GM12878 (cell line): Measurements from ENCODE around the gene RXFP1.
"Not testable (repeated sequence)": the region's sequence is repeated elsewhere in the genome, so short reads cannot be mapped to it uniquely, and the experiment has no call there.

Experiments
- EZH2 ChIP-seq: IDR thresholded peaks from 2 replicates; pipeline ENCODE4 v1.6.1; 2012; ENCODE audit warnings: low read depth, mild to moderate bottlenecking, control low read depth, inconsistent platforms, low read length, borderline replicate concordance; ENCODE audit not compliant: control insufficient read depth
- TF ChIP-seq, protein P1 (sequence below): fragments of 450-650 bp; IDR thresholded peaks from 2 replicates; pipeline ENCODE4 v1.6.1; 2017; ENCODE audit warnings: mild to moderate bottlenecking, low read depth, inconsistent platforms; ENCODE audit not compliant: poor library complexity, severe bottlenecking

DNA sequence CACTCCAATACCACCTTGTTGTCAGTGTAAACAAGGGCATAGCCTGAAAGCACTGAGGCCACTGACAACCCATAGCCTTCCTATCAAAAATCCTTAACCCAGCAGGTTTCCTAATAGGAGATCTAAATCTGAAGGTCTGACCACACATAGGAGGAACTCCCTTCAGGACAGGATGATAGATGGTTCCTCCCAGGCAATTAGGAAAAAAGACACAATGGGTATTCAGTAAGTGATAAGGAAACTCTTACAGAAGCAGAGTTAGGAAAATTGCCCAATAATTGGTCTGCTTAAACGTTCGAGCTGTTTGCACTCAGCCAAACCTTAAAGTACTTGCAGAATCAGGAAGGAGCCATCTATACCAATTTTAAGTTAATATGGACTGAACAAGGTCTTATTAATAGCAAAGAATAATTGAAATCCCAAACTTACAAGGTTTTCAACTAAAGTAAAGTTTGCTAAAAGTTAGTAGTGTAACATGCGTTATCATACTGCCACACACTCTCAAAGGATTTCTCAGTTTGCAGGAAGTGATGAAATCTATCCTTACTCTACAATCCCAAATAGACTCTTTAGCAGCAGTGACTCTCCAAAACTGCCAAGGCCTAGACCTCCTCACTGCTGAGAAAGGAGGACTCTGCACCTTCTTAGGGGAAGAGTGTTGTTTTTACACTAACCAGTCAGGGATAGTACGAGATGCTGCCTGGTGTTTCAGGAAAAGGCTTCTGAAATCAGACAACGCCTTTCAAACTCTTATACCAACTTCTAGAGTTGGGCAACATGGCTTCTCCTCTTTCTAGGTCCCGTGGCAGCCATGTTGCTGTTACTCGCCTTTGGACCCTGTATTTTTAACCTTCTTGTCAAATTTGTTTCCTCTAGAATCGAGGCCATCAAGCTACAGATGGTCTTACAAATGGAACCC lies 142.3 kb downstream of the RXFP1 start:
- not testable (repeated sequence) for TF ChIP-seq EZH2
- TF ChIP-seq, protein P1, sequence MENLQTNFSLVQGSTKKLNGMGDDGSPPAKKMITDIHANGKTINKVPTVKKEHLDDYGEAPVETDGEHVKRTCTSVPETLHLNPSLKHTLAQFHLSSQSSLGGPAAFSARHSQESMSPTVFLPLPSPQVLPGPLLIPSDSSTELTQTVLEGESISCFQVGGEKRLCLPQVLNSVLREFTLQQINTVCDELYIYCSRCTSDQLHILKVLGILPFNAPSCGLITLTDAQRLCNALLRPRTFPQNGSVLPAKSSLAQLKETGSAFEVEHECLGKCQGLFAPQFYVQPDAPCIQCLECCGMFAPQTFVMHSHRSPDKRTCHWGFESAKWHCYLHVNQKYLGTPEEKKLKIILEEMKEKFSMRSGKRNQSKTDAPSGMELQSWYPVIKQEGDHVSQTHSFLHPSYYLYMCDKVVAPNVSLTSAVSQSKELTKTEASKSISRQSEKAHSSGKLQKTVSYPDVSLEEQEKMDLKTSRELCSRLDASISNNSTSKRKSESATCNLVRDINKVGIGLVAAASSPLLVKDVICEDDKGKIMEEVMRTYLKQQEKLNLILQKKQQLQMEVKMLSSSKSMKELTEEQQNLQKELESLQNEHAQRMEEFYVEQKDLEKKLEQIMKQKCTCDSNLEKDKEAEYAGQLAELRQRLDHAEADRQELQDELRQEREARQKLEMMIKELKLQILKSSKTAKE = not testable (repeated sequence)
